ENCODE results near the gene RFTN1.

Gene RFTN1

GRCh38 chr3:16482194-16482769 is 31.2 kb downstream of the RFTN1 start:
- Mint-ChIP-seq H3K4me3 (peak overlapping the region; percentile 79), H3K36me3 (peaks cover 1% of the 10 kb centered on the region), H3K9me3 (peaks cover 1% of the 10 kb centered on the region), H3K27me3 (peaks cover 4% of the 10 kb centered on the region), H3K4me1 (peaks cover 32% of the 10 kb centered on the region), H3K27ac (peak overlapping the region; percentile 87)
- DNase-seq (ENCODE audit: low spot score in 2 of 2) = no peak
- ATAC-seq (ENCODE audit: low read depth) = peak; percentile 63

GRCh38 chr3:16481546-16481897 is 32.0 kb downstream of the RFTN1 start:
- peaks cover 3% of the 10 kb centered on the region for H3K36me3 Mint-ChIP-seq
- H3K4me1 Mint-ChIP-seq = peaks cover 34% of the 10 kb centered on the region
- H3K27ac Mint-ChIP-seq = peak overlapping the region; percentile 87
- H3K9me3 Mint-ChIP-seq = peaks cover 2% of the 10 kb centered on the region
- ATAC-seq (ENCODE audit: low read depth) = no peak
- DNase-seq (ENCODE audit: low spot score in 2 of 2) = no peak
- peaks cover 3% of the 10 kb centered on the region for H3K27me3 Mint-ChIP-seq
- H3K4me3 Mint-ChIP-seq = peak overlapping the region; percentile 68

- Mint-ChIP-seq H3K27me3 (no peaks in the 10 kb centered on the region), H3K4me3 (peak overlapping the region; percentile 68), H3K36me3 (peaks cover 5% of the 10 kb centered on the region), H3K27ac (peak overlapping the region; percentile 87), H3K4me1 (peaks cover 34% of the 10 kb centered on the region), H3K9me3 (peaks cover 2% of the 10 kb centered on the region)
- DNase-seq (ENCODE audit: low spot score in 2 of 2) (no peak), ATAC-seq (ENCODE audit: low read depth) (peak; percentile 15)
Observed at GRCh38 chr3:16480861-16481545, 32.5 kb downstream of the RFTN1 start.

- H3K27ac Mint-ChIP-seq = no peak overlapping the region
Observed at GRCh38 chr3:16478516-16478915, 35.0 kb downstream of the RFTN1 start.

GRCh38 chr3:16477521-16477920 is 36.0 kb downstream of the RFTN1 start:
- Mint-ChIP-seq H3K9me3 (peaks cover 2% of the 10 kb centered on the region), H3K4me1 (peaks cover 20% of the 10 kb centered on the region), H3K4me3 (no peak overlapping the region), H3K27me3 (peaks cover 1% of the 10 kb centered on the region), H3K36me3 (peaks cover 7% of the 10 kb centered on the region), H3K27ac (no peak overlapping the region)
- ATAC-seq (ENCODE audit: low read depth) (no peak), DNase-seq (ENCODE audit: low spot score in 2 of 2) (no peak)

More at GRCh38 chr3:16478516-16478915, 35.0 kb downstream of the RFTN1 start:
- ATAC-seq (ENCODE audit: low read depth) (no peak), DNase-seq (ENCODE audit: low spot score in 2 of 2) (no peak)
- Mint-ChIP-seq H3K4me1 (peaks cover 29% of the 10 kb centered on the region), H3K36me3 (peaks cover 7% of the 10 kb centered on the region), H3K27me3 (peaks cover 1% of the 10 kb centered on the region), H3K9me3 (peaks cover 2% of the 10 kb centered on the region), H3K4me3 (no peak overlapping the region)

GRCh38 chr3:16477056-16477455 is 36.4 kb downstream of the RFTN1 start:
- DNase-seq (ENCODE audit: low spot score in 2 of 2) (no peak), ATAC-seq (ENCODE audit: low read depth) (no peak)
- H3K9me3 Mint-ChIP-seq = peaks cover 2% of the 10 kb centered on the region
- peaks cover 7% of the 10 kb centered on the region for H3K36me3 Mint-ChIP-seq
- peaks cover 1% of the 10 kb centered on the region for H3K27me3 Mint-ChIP-seq
- peaks cover 16% of the 10 kb centered on the region for H3K4me1 Mint-ChIP-seq
- H3K4me3 Mint-ChIP-seq = no peak overlapping the region
- no peak overlapping the region for H3K27ac Mint-ChIP-seq

GRCh38 chr3:16476636-16477035 is 36.9 kb downstream of the RFTN1 start:
- peaks cover 10% of the 10 kb centered on the region for H3K36me3 Mint-ChIP-seq
- no peak for ATAC-seq (ENCODE audit: low read depth)
- H3K4me1 Mint-ChIP-seq = peaks cover 14% of the 10 kb centered on the region
- peaks cover 1% of the 10 kb centered on the region for H3K27me3 Mint-ChIP-seq
- DNase-seq (ENCODE audit: low spot score in 2 of 2) = no peak
- H3K9me3 Mint-ChIP-seq = peaks cover 2% of the 10 kb centered on the region
- H3K27ac Mint-ChIP-seq = no peak overlapping the region
- no peak overlapping the region for H3K4me3 Mint-ChIP-seq

- Mint-ChIP-seq H3K36me3 (peaks cover 10% of the 10 kb centered on the region), H3K9me3 (peaks cover 2% of the 10 kb centered on the region), H3K4me3 (no peak overlapping the region), H3K4me1 (peaks cover 9% of the 10 kb centered on the region), H3K27me3 (peaks cover 1% of the 10 kb centered on the region), H3K27ac (no peak overlapping the region)
- DNase-seq (ENCODE audit: low spot score in 2 of 2) (no peak), ATAC-seq (ENCODE audit: low read depth) (no peak)
Observed at GRCh38 chr3:16475766-16476165, 37.7 kb downstream of the RFTN1 start.

GRCh38 chr3:16474920-16475319 is 38.6 kb downstream of the RFTN1 start:
- no peak overlapping the region for H3K27ac Mint-ChIP-seq
- peaks cover 11% of the 10 kb centered on the region for H3K4me1 Mint-ChIP-seq
- H3K4me3 Mint-ChIP-seq = no peak overlapping the region
- ATAC-seq (ENCODE audit: low read depth) (no peak), DNase-seq (ENCODE audit: low spot score in 2 of 2) (no peak)
- H3K36me3 Mint-ChIP-seq = peaks cover 17% of the 10 kb centered on the region
- H3K27me3 Mint-ChIP-seq = peaks cover 3% of the 10 kb centered on the region
- H3K9me3 Mint-ChIP-seq = peaks cover 7% of the 10 kb centered on the region

- Mint-ChIP-seq H3K9me3 (peaks cover 7% of the 10 kb centered on the region), H3K27ac (no peak overlapping the region), H3K36me3 (peaks cover 17% of the 10 kb centered on the region), H3K4me3 (no peak overlapping the region), H3K4me1 (peaks cover 9% of the 10 kb centered on the region), H3K27me3 (peaks cover 5% of the 10 kb centered on the region)
- no peak for DNase-seq (ENCODE audit: low spot score in 2 of 2)
- no peak for ATAC-seq (ENCODE audit: low read depth)
Observed at GRCh38 chr3:16474216-16474615, 39.3 kb downstream of the RFTN1 start.

- peaks cover 17% of the 10 kb centered on the region for H3K36me3 Mint-ChIP-seq
- peaks cover 20% of the 10 kb centered on the region for H3K4me1 Mint-ChIP-seq
- no peak overlapping the region for H3K4me3 Mint-ChIP-seq
- DNase-seq (ENCODE audit: low spot score in 2 of 2) = no peak
- peaks cover 9% of the 10 kb centered on the region for H3K27me3 Mint-ChIP-seq
- H3K27ac Mint-ChIP-seq = no peak overlapping the region
- ATAC-seq (ENCODE audit: low read depth) = no peak
- peaks cover 7% of the 10 kb centered on the region for H3K9me3 Mint-ChIP-seq
Observed at GRCh38 chr3:16472593-16472992, 40.9 kb downstream of the RFTN1 start.

GRCh38 chr3:16471897-16472296 is 41.6 kb downstream of the RFTN1 start:
- DNase-seq (ENCODE audit: low spot score in 2 of 2) (no peak), ATAC-seq (ENCODE audit: low read depth) (no peak)
- Mint-ChIP-seq H3K27me3 (peaks cover 9% of the 10 kb centered on the region), H3K36me3 (peaks cover 14% of the 10 kb centered on the region), H3K27ac (no peak overlapping the region), H3K4me3 (no peak overlapping the region), H3K4me1 (peaks cover 22% of the 10 kb centered on the region), H3K9me3 (peaks cover 5% of the 10 kb centered on the region)

- Mint-ChIP-seq H3K27ac (no peak overlapping the region), H3K4me3 (no peak overlapping the region), H3K36me3 (peaks cover 14% of the 10 kb centered on the region), H3K27me3 (peaks cover 13% of the 10 kb centered on the region), H3K4me1 (peaks cover 22% of the 10 kb centered on the region), H3K9me3 (peaks cover 5% of the 10 kb centered on the region)
- ATAC-seq (ENCODE audit: low read depth) (no peak), DNase-seq (ENCODE audit: low spot score in 2 of 2) (no peak)
Observed at GRCh38 chr3:16470590-16470989, 42.9 kb downstream of the RFTN1 start.

- H3K36me3 Mint-ChIP-seq = peaks cover 12% of the 10 kb centered on the region
- H3K4me1 Mint-ChIP-seq = peaks cover 22% of the 10 kb centered on the region
- peaks cover 5% of the 10 kb centered on the region for H3K9me3 Mint-ChIP-seq
- ATAC-seq (ENCODE audit: low read depth) (no peak), DNase-seq (ENCODE audit: low spot score in 2 of 2) (no peak)
- H3K27me3 Mint-ChIP-seq = peaks cover 11% of the 10 kb centered on the region
- peak overlapping the region; percentile 31 for H3K4me3 Mint-ChIP-seq
- H3K27ac Mint-ChIP-seq = peak overlapping the region; percentile 67
Observed at GRCh38 chr3:16468336-16469098, 45.0 kb downstream of the RFTN1 start.
